Measurements from ENCODE around the gene KY. TPM values are rescaled to one million over a fixed set of nuclear protein-coding genes. Genes with fewer than 3 reads are reported as not detected.

KY gene
- polyA plus RNA-seq, 1 donor (not counting 4 experiments of a cell fraction or from before 2014, with no cell fraction given), result not detected

DNA sequence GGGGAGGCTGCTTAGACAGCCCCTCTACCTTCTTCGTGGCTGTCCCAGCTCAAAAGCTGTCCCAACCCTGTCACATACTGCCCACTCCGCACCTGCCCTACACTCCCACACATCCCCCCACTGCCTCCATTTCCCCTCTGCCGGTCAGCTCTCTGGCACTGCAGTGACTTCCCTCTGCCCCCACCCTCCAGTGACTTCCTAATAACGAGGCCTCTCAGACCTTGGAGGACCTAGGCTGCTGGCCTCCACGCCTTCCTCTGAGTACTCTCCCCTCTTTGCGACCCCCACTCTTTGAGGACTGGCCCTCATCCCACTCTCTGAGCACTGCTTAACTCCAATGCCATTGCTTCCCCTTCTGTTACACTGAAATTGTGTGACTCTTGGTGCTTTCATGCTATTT, 45.3 kb downstream of the KY start:
- Histone ChIP-seq H3K36me3 (ENCODE audit: control insufficient read depth in 2 of 2, extremely low read depth in 1 of 2, insufficient read depth in 2 of 2, low read length in 2 of 2) (no peaks in the 10 kb centered on the region), H4K20me1 (ENCODE audit: control insufficient read depth, extremely low read depth, insufficient read depth, low read length) (no peaks in the 10 kb centered on the region), H3K4me3 (ENCODE audit: control insufficient read depth in 2 of 3, extremely low read depth in 1 of 3, insufficient read depth in 2 of 3, low read depth in 1 of 3, low read length in 3 of 3) (no peak overlapping the region), H3K4me2 (ENCODE audit: control insufficient read depth, extremely low read depth, insufficient read depth, low read depth, low read length) (no peak overlapping the region), H3K79me2 (ENCODE audit: control insufficient read depth, insufficient read depth, low read length) (no peaks in the 10 kb centered on the region), H2AFZ (ENCODE audit: control insufficient read depth, low read length) (no peak overlapping the region), H3K27me3 (ENCODE audit: control insufficient read depth, extremely low read depth, insufficient read depth, low read length) (peaks cover 6% of the 10 kb centered on the region), H3K9me1 (ENCODE audit: control insufficient read depth, extremely low read depth, insufficient read depth, low read length) (no peaks in the 10 kb centered on the region), H3K9me3 (ENCODE audit: control insufficient read depth, low read depth, low read length) (no peaks in the 10 kb centered on the region), H3K4me1 (ENCODE audit: control insufficient read depth, extremely low read depth, insufficient read depth, low read length) (peaks cover 6% of the 10 kb centered on the region), H3K9ac (ENCODE audit: control insufficient read depth, extremely low read depth, insufficient read depth, low read length) (no peak overlapping the region), H3K27ac (ENCODE audit: control insufficient read depth, insufficient read depth, low read length) (no peak overlapping the region)
- no peak for DNase-seq (ENCODE audit: low read depth, low spot score)
- dilution Hi-C loops (cut with MboI; ENCODE audit: extremely low pct_ligation_motif_present, low sequenced_read_pairs), result no loop called here
- TF ChIP-seq EZH2 (IDR thresholded peaks at IDR 0.05; ENCODE audit: low read length), result no peak
- TF ChIP-seq, protein P1, sequence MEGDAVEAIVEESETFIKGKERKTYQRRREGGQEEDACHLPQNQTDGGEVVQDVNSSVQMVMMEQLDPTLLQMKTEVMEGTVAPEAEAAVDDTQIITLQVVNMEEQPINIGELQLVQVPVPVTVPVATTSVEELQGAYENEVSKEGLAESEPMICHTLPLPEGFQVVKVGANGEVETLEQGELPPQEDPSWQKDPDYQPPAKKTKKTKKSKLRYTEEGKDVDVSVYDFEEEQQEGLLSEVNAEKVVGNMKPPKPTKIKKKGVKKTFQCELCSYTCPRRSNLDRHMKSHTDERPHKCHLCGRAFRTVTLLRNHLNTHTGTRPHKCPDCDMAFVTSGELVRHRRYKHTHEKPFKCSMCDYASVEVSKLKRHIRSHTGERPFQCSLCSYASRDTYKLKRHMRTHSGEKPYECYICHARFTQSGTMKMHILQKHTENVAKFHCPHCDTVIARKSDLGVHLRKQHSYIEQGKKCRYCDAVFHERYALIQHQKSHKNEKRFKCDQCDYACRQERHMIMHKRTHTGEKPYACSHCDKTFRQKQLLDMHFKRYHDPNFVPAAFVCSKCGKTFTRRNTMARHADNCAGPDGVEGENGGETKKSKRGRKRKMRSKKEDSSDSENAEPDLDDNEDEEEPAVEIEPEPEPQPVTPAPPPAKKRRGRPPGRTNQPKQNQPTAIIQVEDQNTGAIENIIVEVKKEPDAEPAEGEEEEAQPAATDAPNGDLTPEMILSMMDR (optimal IDR thresholded peaks at IDR 0.05 in 1 of 3, IDR thresholded peaks at IDR 0.05 in 1 of 3, conservative IDR thresholded peaks at IDR 0.05 in 1 of 3; ENCODE audit: extremely low read depth in 1 of 3, insufficient read depth in 2 of 3, low read length in 3 of 3), result no peak
- FAIRE-seq, result no peak

DNA sequence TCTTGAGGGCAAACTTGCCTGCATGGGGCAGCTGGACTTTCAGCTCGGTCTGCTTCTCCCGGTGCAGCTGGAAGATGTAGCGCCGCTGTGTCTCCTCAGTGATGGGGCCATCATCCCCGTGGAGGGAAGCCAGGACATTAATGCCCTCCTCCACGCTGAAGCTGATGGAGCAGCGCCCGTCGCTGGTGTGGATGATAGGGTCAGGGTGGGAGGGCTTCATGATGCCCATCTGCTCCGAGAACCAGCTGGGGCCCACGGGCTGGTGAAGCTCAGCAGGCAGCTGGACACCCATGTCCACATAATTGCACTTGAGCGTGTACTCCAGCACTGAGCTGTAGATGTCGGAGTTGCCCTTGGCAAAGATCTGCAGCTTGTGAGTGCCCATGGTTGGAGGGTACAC, 46.9 kb downstream of the KY start:
- Histone ChIP-seq H3K79me2 (ENCODE audit: control insufficient read depth, insufficient read depth, low read length) (no peaks in the 10 kb centered on the region), H3K36me3 (ENCODE audit: control insufficient read depth in 2 of 2, extremely low read depth in 1 of 2, insufficient read depth in 2 of 2, low read length in 2 of 2) (no peaks in the 10 kb centered on the region), H3K9me1 (ENCODE audit: control insufficient read depth, extremely low read depth, insufficient read depth, low read length) (no peaks in the 10 kb centered on the region), H3K9ac (ENCODE audit: control insufficient read depth, extremely low read depth, insufficient read depth, low read length) (no peak overlapping the region), H4K20me1 (ENCODE audit: control insufficient read depth, extremely low read depth, insufficient read depth, low read length) (no peaks in the 10 kb centered on the region), H3K4me2 (ENCODE audit: control insufficient read depth, extremely low read depth, insufficient read depth, low read depth, low read length) (no peak overlapping the region), H3K4me1 (ENCODE audit: control insufficient read depth, extremely low read depth, insufficient read depth, low read length) (peaks cover 6% of the 10 kb centered on the region), H3K9me3 (ENCODE audit: control insufficient read depth, low read depth, low read length) (no peaks in the 10 kb centered on the region), H3K27me3 (ENCODE audit: control insufficient read depth, extremely low read depth, insufficient read depth, low read length) (peaks cover 6% of the 10 kb centered on the region), H3K27ac (ENCODE audit: control insufficient read depth, insufficient read depth, low read length) (no peak overlapping the region), H2AFZ (ENCODE audit: control insufficient read depth, low read length) (no peak overlapping the region), H3K4me3 (ENCODE audit: control insufficient read depth in 2 of 3, extremely low read depth in 1 of 3, insufficient read depth in 2 of 3, low read depth in 1 of 3, low read length in 3 of 3) (no peak overlapping the region)
- FAIRE-seq (no peak), DNase-seq (ENCODE audit: low read depth, low spot score) (no peak)
- no peak for TF ChIP-seq EZH2 (IDR thresholded peaks at IDR 0.05; ENCODE audit: low read length)
- TF ChIP-seq, protein P1 (optimal IDR thresholded peaks at IDR 0.05 in 1 of 3, IDR thresholded peaks at IDR 0.05 in 1 of 3, conservative IDR thresholded peaks at IDR 0.05 in 1 of 3; ENCODE audit: extremely low read depth in 1 of 3, insufficient read depth in 2 of 3, low read length in 3 of 3), result no peak
- dilution Hi-C loops (cut with MboI; ENCODE audit: extremely low pct_ligation_motif_present, low sequenced_read_pairs), result no loop called here

Measured in keratinocyte (primary cell).